T47D (cell line): ENCODE data around the gene SLX9.
"Not testable (repeated sequence)": the region's sequence is repeated elsewhere in the genome, so short reads cannot be mapped to it uniquely, and the experiment has no call there.

Source experiments
- DNase-seq, 2 experiments: peaks; one replicate each; pipeline versions ENCODE4 v3.0.0 to v3.0.0-alpha.2; 2011 to 2012; ENCODE audit warnings: low read depth in 1 of 2, low spot score in 1 of 2
- JUND ChIP-seq: IDR thresholded peaks from 2 replicates; pipeline ENCODE4 v1.6.1; 2012; ENCODE audit warnings: low read depth
- in situ Hi-C: cut with HindIII; loops from 2 replicates; pipeline ENCODE4 v1.10.0; 2016; ENCODE audit warnings: low sequenced_read_pairs, low pct_unique_long_range_greater_than_20kb

Gene SLX9

GRCh38 chr21:44905728-44906090 lies 34.1 kb upstream of the SLX9 start:
- TF ChIP-seq JUND = no peak
- DNase-seq = no peak
- in situ Hi-C loops = no loop called here

GRCh38 chr21:44907225-44907965 lies 32.4 kb upstream of the SLX9 start:
- in situ Hi-C loops = no loop called here
- TF ChIP-seq JUND = no peak
- no peak for DNase-seq

GRCh38 chr21:44907966-44908895 lies 31.6 kb upstream of the SLX9 start:
- in situ Hi-C loops = no loop called here
- no peak for TF ChIP-seq JUND
- DNase-seq = no peak

- TF ChIP-seq JUND = no peak
- no peak for DNase-seq
- in situ Hi-C loops = no loop called here
These were observed 30.9 kb upstream of the SLX9 start for GRCh38 chr21:44908908-44909307.

GRCh38 chr21:44909719-44910118 lies 30.1 kb upstream of the SLX9 start:
- no peak for DNase-seq
- in situ Hi-C loops = no loop called here
- TF ChIP-seq JUND = no peak

- TF ChIP-seq JUND = no peak
- in situ Hi-C loops = no loop called here
- no peak for DNase-seq
These were observed 29.4 kb upstream of the SLX9 start for GRCh38 chr21:44910229-44911067.

- TF ChIP-seq JUND = no peak
- in situ Hi-C loops = no loop called here
These were observed 28.8 kb upstream of the SLX9 start for GRCh38 chr21:44911068-44911383.

GRCh38 chr21:44911384-44912157 lies 28.3 kb upstream of the SLX9 start:
- in situ Hi-C loops = no loop called here
- DNase-seq = peak; percentile 74 to 85
- TF ChIP-seq JUND = no peak

More at GRCh38 chr21:44911068-44911383, 28.8 kb upstream of the SLX9 start:
- DNase-seq = no peak

- no peak for DNase-seq
- no peak for TF ChIP-seq JUND
- in situ Hi-C loops = no loop called here
These were observed 27.7 kb upstream of the SLX9 start for GRCh38 chr21:44912158-44912473.

GRCh38 chr21:44912506-44913412 lies 27.1 kb upstream of the SLX9 start:
- in situ Hi-C loops, DNase-seq: not testable (repeated sequence)

GRCh38 chr21:44913425-44914175 lies 26.2 kb upstream of the SLX9 start:
- TF ChIP-seq JUND = no peak

More at GRCh38 chr21:44913425-44914175, 26.2 kb upstream of the SLX9 start:
- DNase-seq = no peak
- in situ Hi-C loops = no loop called here
